IMR-90 (cell line): ENCODE data around the gene LY86. TPM values are rescaled to one million over a fixed set of nuclear protein-coding genes. Genes with fewer than 3 reads are reported as not detected.

ENCODE experiments used
- ATAC-seq: fragments of 200-7000 bp; cut with Tn5 transposase; 2 replicates; pipeline ENCODE4 v1.9.1; 2020; ENCODE audit warnings: low read depth, mild to moderate bottlenecking, moderate library complexity
- BruUV-seq: library from RNA; stranded (reverse); fragments of 400-500 nt; replicated peaks from 2 replicates; lab custom pipeline; 2021; lab: Mats Ljungman, UMichigan
- CTCF ChIA-PET: fragments of 300-600 bp; formaldehyde crosslinking; extraction: SDS; loops from one replicate; lab custom pipeline; 2021; ENCODE audit warnings: antibody characterized with exemption; lab: Yijun Ruan, JAX
- POLR2A ChIA-PET: fragments of 300-600 bp; sonication (Branson Sonifier 250); formaldehyde crosslinking; loops from one replicate; lab custom pipeline; 2022; ENCODE audit warnings: antibody characterized with exemption; ENCODE audit not compliant: unreplicated experiment; lab: Charles Lee
- DNase-seq: peaks from one replicate; pipeline ENCODE4 v3.0.0; 2013
- H2AFZ ChIP-seq: replicated peaks from 2 replicates; pipeline ENCODE3; 2013; ENCODE audit warnings: low read length, mild to moderate bottlenecking; ENCODE audit not compliant: poor library complexity
- H2AK5ac ChIP-seq: 2 replicates; pipeline ENCODE4 v1.6.1; 2013; ENCODE audit warnings: low read depth, low read length, inconsistent platforms
- H2AK9ac ChIP-seq: replicated peaks from 2 replicates; pipeline ENCODE3; 2013; ENCODE audit warnings: mild to moderate bottlenecking, low read depth, low read length, moderate library complexity; ENCODE audit not compliant: poor library complexity
- H2BK120ac ChIP-seq: 2 replicates; pipeline ENCODE4 v1.6.1; 2013; ENCODE audit warnings: low read depth, low read length, inconsistent platforms
- H2BK15ac ChIP-seq: 3 replicates; pipeline ENCODE4 v1.6.1; 2013; ENCODE audit warnings: low read depth, low read length, inconsistent platforms
- H2BK20ac ChIP-seq: 2 replicates; pipeline ENCODE4 v1.6.1; 2013; ENCODE audit warnings: low read depth, mild to moderate bottlenecking, inconsistent platforms, low read length, moderate library complexity
- H2BK5ac ChIP-seq: 2 replicates; pipeline ENCODE4 v1.6.1; 2013; ENCODE audit warnings: mild to moderate bottlenecking, low read depth, low read length, inconsistent platforms; ENCODE audit not compliant: poor library complexity, severe bottlenecking
- H3K14ac ChIP-seq: replicated peaks from 2 replicates; pipeline ENCODE4 v1.6.1; 2013; ENCODE audit warnings: low read depth, low read length, inconsistent platforms
- H3K18ac ChIP-seq: 2 replicates; pipeline ENCODE4 v1.6.1; 2013; ENCODE audit warnings: low read depth, low read length, control low read depth
- H3K23ac ChIP-seq: 2 replicates; pipeline ENCODE4 v1.6.1; 2013; ENCODE audit warnings: low read depth, low read length, inconsistent platforms
- H3K27ac ChIP-seq: 2 replicates; pipeline ENCODE4 v1.5.1; 2013; ENCODE audit warnings: mild to moderate bottlenecking, control low read depth, low read length; ENCODE audit not compliant: insufficient read depth
- H3K27me3 ChIP-seq: 2 replicates; pipeline ENCODE4 v1.6.1; 2013; ENCODE audit warnings: low read length; ENCODE audit not compliant: control insufficient read depth, insufficient read depth
- H3K36me3 ChIP-seq: 2 replicates; pipeline ENCODE4 v1.6.1; 2013; ENCODE audit warnings: low read length, mixed read lengths; ENCODE audit not compliant: control insufficient read depth, insufficient read depth
- H3K4ac ChIP-seq: 2 replicates; pipeline ENCODE4 v1.6.1; 2013; ENCODE audit warnings: low read depth, low read length, inconsistent platforms
- H3K4me1 ChIP-seq: 2 replicates; pipeline ENCODE4 v1.6.1; 2013; ENCODE audit warnings: low read length, mixed read lengths; ENCODE audit not compliant: control insufficient read depth, insufficient read depth
- H3K4me2 ChIP-seq: 2 replicates; pipeline ENCODE4 v1.6.1; 2013; ENCODE audit warnings: low read depth, mild to moderate bottlenecking, control low read depth, low read length, moderate library complexity
- H3K4me3 ChIP-seq: 2 replicates; pipeline ENCODE4 v1.5.1; 2013; ENCODE audit warnings: low read depth, mild to moderate bottlenecking, control low read depth, low read length, moderate library complexity; ENCODE audit not compliant: insufficient read depth
- H3K56ac ChIP-seq: 2 replicates; pipeline ENCODE4 v1.6.1; 2013; ENCODE audit warnings: low read length, inconsistent platforms; ENCODE audit not compliant: insufficient read depth; ENCODE audit errors: extremely low read depth
- H3K79me1 ChIP-seq, 2 experiments: 2 replicates each; pipeline ENCODE4 v1.6.1; 2013; ENCODE audit warnings: low read length in 2 of 2, inconsistent platforms in 1 of 2, low read depth in 1 of 2
- H3K9ac ChIP-seq: 2 replicates; pipeline ENCODE4 v1.6.1; 2013; ENCODE audit warnings: low read depth, low read length, control low read depth
- H3K9me1 ChIP-seq: 2 replicates; pipeline ENCODE4 v1.6.1; 2013; ENCODE audit warnings: low read length, inconsistent platforms; ENCODE audit not compliant: insufficient read depth
- H3K9me3 ChIP-seq: 2 replicates; pipeline ENCODE4 v1.6.1; 2013; ENCODE audit warnings: low read length; ENCODE audit not compliant: control insufficient read depth, insufficient read depth
- H4K20me1 ChIP-seq: 2 replicates; pipeline ENCODE4 v1.6.1; 2013; ENCODE audit warnings: low read length, inconsistent platforms; ENCODE audit not compliant: insufficient read depth
- H4K5ac ChIP-seq: 2 replicates; pipeline ENCODE4 v1.6.1; 2013; ENCODE audit warnings: mild to moderate bottlenecking, low read depth, low read length, control low read depth
- H4K8ac ChIP-seq, 2 experiments: 2 replicates each; pipeline ENCODE4 v1.6.1; 2013; ENCODE audit warnings: low read depth in 2 of 2, low read length in 2 of 2, control low read depth in 1 of 2, inconsistent platforms in 1 of 2
- H4K91ac ChIP-seq: 2 replicates; pipeline ENCODE4 v1.6.1; 2013; ENCODE audit warnings: low read depth, low read length, inconsistent platforms; ENCODE audit not compliant: insufficient read depth
- BHLHE40 ChIP-seq: fragments of 150-350 bp; IDR thresholded peaks from 2 replicates; pipeline ENCODE4 v1.6.1; 2016; ENCODE audit warnings: mild to moderate bottlenecking, low read depth, low read length
- CEBPB ChIP-seq: IDR thresholded peaks from 2 replicates; pipeline ENCODE4 v1.6.1; 2012; ENCODE audit warnings: low read depth, low read length, improper control_type of control experiment
- CHD1 ChIP-seq: IDR thresholded peaks from 2 replicates; pipeline ENCODE4 v1.6.1; 2012; ENCODE audit warnings: low read depth, low read length, improper control_type of control experiment
- CTCF ChIP-seq: conservative IDR thresholded peaks from 2 replicates; pipeline ENCODE4 v1.5.1; 2012; ENCODE audit warnings: mild to moderate bottlenecking, low read depth, low read length, improper control_type of control experiment
- ELK1 ChIP-seq: fragments of 150-350 bp; IDR thresholded peaks from 2 replicates; pipeline ENCODE4 v1.6.1; 2016; ENCODE audit warnings: low read depth, mild to moderate bottlenecking, low read length, moderate library complexity, borderline replicate concordance
- FOS ChIP-seq: fragments of 150-350 bp; IDR thresholded peaks from 2 replicates; pipeline ENCODE4 v1.6.1; 2016; ENCODE audit warnings: low read depth, low read length
- MAFK ChIP-seq: IDR thresholded peaks from 2 replicates; pipeline ENCODE4 v1.6.1; 2012; ENCODE audit warnings: low read depth, low read length, improper control_type of control experiment
- MAZ ChIP-seq: IDR thresholded peaks from 2 replicates; pipeline ENCODE4 v1.6.1; 2012; ENCODE audit warnings: low read depth, mild to moderate bottlenecking, low read length, improper control_type of control experiment, moderate library complexity, borderline replicate concordance
- MXI1 ChIP-seq: IDR thresholded peaks from 2 replicates; pipeline ENCODE4 v1.6.1; 2012; ENCODE audit warnings: low read depth, mild to moderate bottlenecking, low read length, moderate library complexity, borderline replicate concordance
- NFE2L2 ChIP-seq: fragments of 150-350 bp; IDR thresholded peaks from 2 replicates; pipeline ENCODE4 v1.6.1; 2016; ENCODE audit warnings: low read depth, mild to moderate bottlenecking, low read length
- POLR2A ChIP-seq: IDR thresholded peaks from 2 replicates; pipeline ENCODE4 v1.6.1; 2012; ENCODE audit warnings: mild to moderate bottlenecking, low read depth, low read length
- RAD21 ChIP-seq: IDR thresholded peaks from 2 replicates; pipeline ENCODE4 v1.6.1; 2012; ENCODE audit warnings: low read length, improper control_type of control experiment
- RCOR1 ChIP-seq: IDR thresholded peaks from 2 replicates; pipeline ENCODE4 v1.6.1; 2012; ENCODE audit warnings: mild to moderate bottlenecking, low read length, improper control_type of control experiment; ENCODE audit not compliant: insufficient replicate concordance
- RFX5 ChIP-seq: IDR thresholded peaks from 2 replicates; pipeline ENCODE4 v1.8.0; 2012; ENCODE audit warnings: low read depth, mild to moderate bottlenecking, low read length, moderate library complexity
- SMC3 ChIP-seq: fragments of 150-350 bp; IDR thresholded peaks from 2 replicates; pipeline ENCODE4 v1.6.1; 2016; ENCODE audit warnings: low read depth, mild to moderate bottlenecking, antibody characterized with exemption, low read length, moderate library complexity
- USF2 ChIP-seq: fragments of 150-350 bp; IDR thresholded peaks from 2 replicates; pipeline ENCODE4 v1.6.1; 2017; ENCODE audit warnings: mild to moderate bottlenecking, antibody characterized with exemption, low read length, low read depth
- WGBS, 2 experiments: methylation state at CpG; one replicate each; pipeline versions ENCODE4 v1.1.5 to v1.1.7; 2013; ENCODE audit warnings: missing lambda C conversion rate in 2 of 2; ENCODE audit not compliant: insufficient read length in 1 of 2; ENCODE audit errors: extremely low coverage in 2 of 2; 5-methylcytosine and 5-hydroxymethylcytosine counted together
- dilution Hi-C: fragments of 300-500 bp; cut with HindIII; formaldehyde crosslinking; loops from one replicate; pipeline ENCODE4 v1.14.3; 2018; ENCODE audit warnings: low sequenced_read_pairs; ENCODE audit not compliant: unreplicated experiment
- in situ Hi-C: fragments of 300-500 bp; cut with MboI; formaldehyde crosslinking; loops from 3 replicates; pipeline ENCODE4 v1.14.3; 2019; ENCODE audit warnings: low sequenced_read_pairs, inconsistent platforms, mixed read lengths
- intact Hi-C: fragments of 100-400 bp; cut with micrococcal nuclease; formaldehyde crosslinking; loops from 2 replicates; pipeline ENCODE4 v1.10.0; 2022
- polyA plus RNA-seq, 3 experiments: library from polyadenylated mRNA; depleted of rRNA; stranded (reverse); fragments of >200 nt; gene quantifications; 2 replicates each; pipeline ENCODE4 v1.2.3, GENCODE V29; 2012; ENCODE audit warnings: low replicate concordance in 1 of 3
- total RNA-seq: library from RNA; depleted of rRNA; stranded (reverse); fragments of >200 nt; gene quantifications from 2 replicates; pipeline ENCODE4 v1.2.3, GENCODE V29; 2012

The LY86 gene
- total and polyA plus RNA-seq, 2 of the 4 experiments (the other 2 are of a cell fraction), result not detected

- Histone ChIP-seq H3K56ac (no peak overlapping the region), H2BK120ac (no peak overlapping the region), H3K9ac (no peak overlapping the region), H4K5ac (no peak overlapping the region), H3K23ac (no peak overlapping the region), H2AFZ (no peak overlapping the region), H2AK5ac (no peak overlapping the region), H2BK15ac (no peak overlapping the region), H3K14ac (no peak overlapping the region), H3K36me3 (no peaks in the 10 kb centered on the region), H2AK9ac (no peak overlapping the region), H3K9me1 (no peaks in the 10 kb centered on the region), H3K4me3 (no peak overlapping the region), H4K91ac (no peak overlapping the region), H3K4me2 (no peak overlapping the region), H2BK5ac (no peak overlapping the region), H2BK20ac (no peak overlapping the region), H3K27ac (no peak overlapping the region), H3K4ac (no peak overlapping the region), H4K20me1 (no peaks in the 10 kb centered on the region), H3K18ac (no peak overlapping the region), H3K27me3 (no peaks in the 10 kb centered on the region), H3K9me3 (peaks cover 17% of the 10 kb centered on the region), H3K4me1 (no peaks in the 10 kb centered on the region), H4K8ac (no peak overlapping the region), H3K79me1 (no peaks in the 10 kb centered on the region)
- CTCF ChIA-PET, result no interaction called here
- no CpG with 5 or more reads among the region's 3 CpGs for WGBS, 2 experiments
- BruUV-seq, result no TSS peak
- POLR2A ChIA-PET, result interaction anchor here (0.7 kb wide), 1 partner anchor 27 kb away, joined by 3 read pairs; no protein-coding TSS in a partner anchor
- in situ Hi-C loops (no loop called here), dilution Hi-C loops (no loop called here), intact Hi-C loops (no loop called here)
- DNase-seq, result no peak
- no peak for ATAC-seq
- TF ChIP-seq RFX5 (no peak), RCOR1 (no peak), CHD1 (no peak), NFE2L2 (no peak), MAFK (no peak), MXI1 (no peak), CTCF (no peak), CEBPB (no peak), RAD21 (no peak), POLR2A (no peak), MAZ (no peak), SMC3 (no peak), ELK1 (no peak), USF2 (no peak), BHLHE40 (no peak), FOS (no peak)
Observed at GRCh38 chr6:6595952-6596351, 7.4 kb downstream of the LY86 start.
